ENCODE data around the gene KIAA1586.

KIAA1586 gene

GRCh38 chr6:57063847-57064246 is 17.4 kb downstream of the KIAA1586 start:
- TF ChIP-seq TAF1 (IDR thresholded peaks at IDR 0.05; ENCODE audit: borderline replicate concordance, low read depth, low read length) (no peak), POLR2A (IDR thresholded peaks at IDR 0.05; ENCODE audit: low read depth, low read length) (no peak)
- DNase-seq (ENCODE audit: insufficient read length) = no peak
- FAIRE-seq = no peak

GRCh38 chr6:57064809-57065208 is 18.3 kb downstream of the KIAA1586 start:
- DNase-seq (ENCODE audit: insufficient read length) = no peak

DNA sequence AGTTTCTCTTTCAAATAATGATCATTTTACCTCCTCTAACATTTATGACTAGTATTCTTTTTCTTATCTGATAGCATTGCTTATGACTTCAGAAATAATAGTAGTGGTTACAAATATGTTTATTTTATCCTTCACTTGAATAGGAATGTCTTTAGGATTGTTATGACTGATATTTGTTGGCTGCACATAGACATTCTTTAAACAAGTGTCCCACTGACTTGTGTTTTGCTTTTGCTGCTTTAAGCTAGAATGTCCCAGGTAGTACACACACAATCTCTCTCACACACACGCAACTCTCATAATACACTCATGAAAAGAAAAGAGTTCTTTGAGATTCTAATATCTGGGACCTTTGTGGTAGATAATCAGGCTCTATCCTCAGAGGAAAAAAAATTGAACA is 21.6 kb downstream of the KIAA1586 start:
- no peak for TF ChIP-seq POLR2A (IDR thresholded peaks at IDR 0.05; ENCODE audit: low read depth, low read length)
- TF ChIP-seq TAF1 (IDR thresholded peaks at IDR 0.05; ENCODE audit: borderline replicate concordance, low read depth, low read length) = no peak
- TF ChIP-seq POLR2AphosphoS5 (IDR thresholded peaks at IDR 0.05; ENCODE audit: low read depth, low read length) = no peak
- FAIRE-seq = no peak

More at GRCh38 chr6:57064809-57065208, 18.3 kb downstream of the KIAA1586 start:
- FAIRE-seq = no peak
- TF ChIP-seq POLR2AphosphoS5 (IDR thresholded peaks at IDR 0.05; ENCODE audit: low read depth, low read length) (no peak), TAF1 (IDR thresholded peaks at IDR 0.05; ENCODE audit: borderline replicate concordance, low read depth, low read length) (no peak), POLR2A (IDR thresholded peaks at IDR 0.05; ENCODE audit: low read depth, low read length) (no peak)

DNA sequence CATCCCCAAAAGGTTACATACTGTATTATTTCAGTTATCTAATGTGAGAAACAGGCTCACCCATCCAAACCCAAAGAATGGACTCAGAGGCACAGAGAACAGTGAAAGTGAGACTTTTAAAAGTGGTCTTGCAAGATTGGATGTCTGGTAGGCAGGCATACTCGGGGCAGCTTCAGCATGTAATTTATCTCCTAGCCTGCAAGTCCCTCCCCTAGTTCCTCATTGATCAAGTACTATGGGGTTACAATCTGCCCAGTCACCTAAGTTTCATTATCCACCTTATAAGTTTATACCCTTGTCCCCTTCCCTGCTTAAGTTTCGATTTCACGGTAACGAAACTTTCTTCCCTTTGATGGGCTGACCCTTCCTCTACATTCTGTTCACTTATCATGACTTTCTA is 22.7 kb downstream of the KIAA1586 start:
- no peak for TF ChIP-seq TAF1 (IDR thresholded peaks at IDR 0.05; ENCODE audit: borderline replicate concordance, low read depth, low read length)
- no peak for DNase-seq (ENCODE audit: insufficient read length)
- FAIRE-seq = no peak

More for the DNA sequence above, 21.6 kb downstream of the KIAA1586 start:
- DNase-seq (ENCODE audit: insufficient read length) = no peak

- FAIRE-seq = no peak
- TF ChIP-seq TAF1 (IDR thresholded peaks at IDR 0.05; ENCODE audit: borderline replicate concordance, low read depth, low read length) (no peak), POLR2A (IDR thresholded peaks at IDR 0.05; ENCODE audit: low read depth, low read length) (no peak), POLR2AphosphoS5 (IDR thresholded peaks at IDR 0.05; ENCODE audit: low read depth, low read length) (no peak)
Measured at GRCh38 chr6:57069920-57070331, 23.4 kb downstream of the KIAA1586 start.

GRCh38 chr6:57072108-57072507 is 25.6 kb downstream of the KIAA1586 start:
- TF ChIP-seq TAF1 (IDR thresholded peaks at IDR 0.05; ENCODE audit: borderline replicate concordance, low read depth, low read length) (no peak), POLR2AphosphoS5 (IDR thresholded peaks at IDR 0.05; ENCODE audit: low read depth, low read length) (no peak), POLR2A (IDR thresholded peaks at IDR 0.05; ENCODE audit: low read depth, low read length) (no peak)
- no peak for DNase-seq (ENCODE audit: insufficient read length)
- FAIRE-seq = no peak

More at GRCh38 chr6:57069920-57070331, 23.4 kb downstream of the KIAA1586 start:
- no peak for DNase-seq (ENCODE audit: insufficient read length)

- TF ChIP-seq POLR2AphosphoS5 (IDR thresholded peaks at IDR 0.05; ENCODE audit: low read depth, low read length) (no peak), TAF1 (IDR thresholded peaks at IDR 0.05; ENCODE audit: borderline replicate concordance, low read depth, low read length) (no peak), POLR2A (IDR thresholded peaks at IDR 0.05; ENCODE audit: low read depth, low read length) (no peak)
- no peak for FAIRE-seq
Measured at GRCh38 chr6:57074383-57074782, 27.9 kb downstream of the KIAA1586 start.

GRCh38 chr6:57075092-57075491 is 28.6 kb downstream of the KIAA1586 start:
- TF ChIP-seq POLR2A (IDR thresholded peaks at IDR 0.05; ENCODE audit: low read depth, low read length) (no peak), TAF1 (IDR thresholded peaks at IDR 0.05; ENCODE audit: borderline replicate concordance, low read depth, low read length) (no peak), POLR2AphosphoS5 (IDR thresholded peaks at IDR 0.05; ENCODE audit: low read depth, low read length) (no peak)
- FAIRE-seq (no peak), DNase-seq (ENCODE audit: insufficient read length) (no peak)

More at GRCh38 chr6:57074383-57074782, 27.9 kb downstream of the KIAA1586 start:
- DNase-seq (ENCODE audit: insufficient read length) = no peak

- no peak for FAIRE-seq
- no peak for DNase-seq (ENCODE audit: insufficient read length)
- TF ChIP-seq TAF1 (IDR thresholded peaks at IDR 0.05; ENCODE audit: borderline replicate concordance, low read depth, low read length) (no peak), POLR2AphosphoS5 (IDR thresholded peaks at IDR 0.05; ENCODE audit: low read depth, low read length) (no peak), POLR2A (IDR thresholded peaks at IDR 0.05; ENCODE audit: low read depth, low read length) (no peak)
Measured at GRCh38 chr6:57078531-57079207, 32.2 kb downstream of the KIAA1586 start.

DNA sequence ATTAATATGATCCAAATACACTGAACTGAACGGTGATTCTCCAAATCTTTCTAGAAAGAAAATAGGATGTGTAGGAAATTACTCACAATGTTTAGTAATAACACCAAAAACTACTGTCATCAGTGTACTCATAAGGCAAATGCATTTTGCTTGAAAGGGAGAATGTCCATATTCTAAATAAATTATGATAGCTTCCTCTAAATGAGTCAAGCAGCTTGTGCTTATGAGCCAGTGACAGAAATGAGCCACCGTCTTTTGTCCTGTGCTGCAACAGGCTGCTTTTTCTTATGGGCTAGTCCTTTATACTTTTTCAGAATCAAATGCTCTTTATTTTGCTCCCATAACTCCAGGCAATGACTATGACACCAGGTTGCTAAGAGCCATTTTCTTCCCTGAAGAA is 39.0 kb downstream of the KIAA1586 start:
- no peak for FAIRE-seq
- TF ChIP-seq POLR2AphosphoS5 (IDR thresholded peaks at IDR 0.05; ENCODE audit: low read depth, low read length) (no peak), POLR2A (IDR thresholded peaks at IDR 0.05; ENCODE audit: low read depth, low read length) (no peak), TAF1 (IDR thresholded peaks at IDR 0.05; ENCODE audit: borderline replicate concordance, low read depth, low read length) (no peak)

DNA sequence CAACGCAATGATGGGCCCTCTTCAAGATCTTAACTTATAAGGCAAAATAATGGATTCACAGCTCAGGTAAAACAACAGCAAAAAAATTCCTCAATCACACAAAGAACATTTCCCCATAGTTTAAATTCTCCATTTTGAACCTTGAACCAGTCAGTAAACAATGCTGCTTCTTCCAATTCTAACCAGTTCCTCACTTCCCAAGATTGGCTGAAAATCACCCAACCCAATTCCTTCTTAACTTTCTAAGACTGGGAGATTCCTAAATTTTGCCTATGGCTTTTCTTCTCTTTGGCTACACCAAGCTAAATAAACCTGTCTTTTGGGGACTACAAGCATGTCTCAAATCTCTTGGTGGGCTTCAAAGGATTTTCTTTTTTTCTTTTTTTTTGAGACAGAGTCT is 40.4 kb downstream of the KIAA1586 start:
- TF ChIP-seq TAF1 (IDR thresholded peaks at IDR 0.05; ENCODE audit: borderline replicate concordance, low read depth, low read length) = no peak
- no peak for TF ChIP-seq POLR2A (IDR thresholded peaks at IDR 0.05; ENCODE audit: low read depth, low read length)
- TF ChIP-seq POLR2AphosphoS5 (IDR thresholded peaks at IDR 0.05; ENCODE audit: low read depth, low read length) = no peak
- no peak for FAIRE-seq

More for the DNA sequence above, 39.0 kb downstream of the KIAA1586 start:
- no peak for DNase-seq (ENCODE audit: insufficient read length)

GRCh38 chr6:57087916-57088315 is 41.4 kb downstream of the KIAA1586 start:
- DNase-seq (ENCODE audit: insufficient read length) (no peak), FAIRE-seq (no peak)
- TF ChIP-seq POLR2A (IDR thresholded peaks at IDR 0.05; ENCODE audit: low read depth, low read length) = no peak
- TF ChIP-seq TAF1 (IDR thresholded peaks at IDR 0.05; ENCODE audit: borderline replicate concordance, low read depth, low read length) = no peak
- no peak for TF ChIP-seq POLR2AphosphoS5 (IDR thresholded peaks at IDR 0.05; ENCODE audit: low read depth, low read length)

More for the DNA sequence above, 40.4 kb downstream of the KIAA1586 start:
- DNase-seq (ENCODE audit: insufficient read length) = no peak
